HG03378 (cell line): ENCODE measurements around the gene CNTLN.
"Not testable (repeated sequence)": the region's sequence is repeated elsewhere in the genome, so short reads cannot be mapped to it uniquely, and the experiment has no call there.

Source experiments
- ATAC-seq: cut with Tn5 transposase; IDR thresholded peaks from one replicate; pipeline ENCODE4 v1.9.1; 2021; ENCODE audit warnings: mild to moderate bottlenecking, moderate library complexity; ENCODE audit not compliant: unreplicated experiment

Gene CNTLN

GRCh38 chr9:17134396-17135294 lies at the start of gene CNTLN:
Gene CNTLN (plus strand): TSS chr9:17135040. CDS start chr9:17135066, 26 bp downstream.
- ATAC-seq, result peak; percentile 72

GRCh38 chr9:17088566-17088965 lies 46.3 kb upstream of the CNTLN start:
- no peak for ATAC-seq

GRCh38 chr9:17090041-17090440 lies 44.8 kb upstream of the CNTLN start:
- ATAC-seq, result no peak

GRCh38 chr9:17116400-17116837 lies 18.4 kb upstream of the CNTLN start:
- no peak for ATAC-seq

GRCh38 chr9:17117372-17117771 lies 17.5 kb upstream of the CNTLN start:
- ATAC-seq, result no peak

GRCh38 chr9:17120203-17120602 lies 14.6 kb upstream of the CNTLN start:
- ATAC-seq, result no peak

- no peak for ATAC-seq
Observed at GRCh38 chr9:17121264-17121663, 13.6 kb upstream of the CNTLN start.

- ATAC-seq, result no peak
Observed at GRCh38 chr9:17130291-17130690, 4.5 kb upstream of the CNTLN start.

GRCh38 chr9:17130725-17131124 lies 4.1 kb upstream of the CNTLN start:
- ATAC-seq, result no peak

GRCh38 chr9:17131494-17131893 lies 3.3 kb upstream of the CNTLN start:
- ATAC-seq, result no peak

- ATAC-seq, result peak; percentile 49
Observed at GRCh38 chr9:17135295-17136160, 688 bp downstream of the CNTLN start.

- no peak for ATAC-seq
Observed at GRCh38 chr9:17137566-17137965, 2.7 kb downstream of the CNTLN start.

- no peak for ATAC-seq
Observed at GRCh38 chr9:17138503-17138902, 3.7 kb downstream of the CNTLN start.

GRCh38 chr9:17140418-17140817 lies 5.6 kb downstream of the CNTLN start:
- no peak for ATAC-seq

- ATAC-seq, result no peak
Observed at GRCh38 chr9:17148324-17148723, 13.5 kb downstream of the CNTLN start.

- no peak for ATAC-seq
Observed at GRCh38 chr9:17159469-17159868, 24.6 kb downstream of the CNTLN start.

- ATAC-seq, result no peak
Observed at GRCh38 chr9:17160327-17160726, 25.5 kb downstream of the CNTLN start.

- ATAC-seq, result no peak
Observed at GRCh38 chr9:17165764-17166163, 30.9 kb downstream of the CNTLN start.

- no peak for ATAC-seq
Observed at GRCh38 chr9:17166346-17166745, 31.5 kb downstream of the CNTLN start.

GRCh38 chr9:17171309-17172094 lies 36.7 kb downstream of the CNTLN start:
- ATAC-seq, result no peak

GRCh38 chr9:17177496-17177895 lies 42.7 kb downstream of the CNTLN start:
- not testable (repeated sequence) for ATAC-seq
